GM19023 (cell line): ENCODE results near the gene SARDH.

Source experiments
- ATAC-seq: cut with Tn5 transposase; IDR thresholded peaks from one replicate; pipeline ENCODE4 v1.9.1; 2021; ENCODE audit warnings: mild to moderate bottlenecking, moderate library complexity; ENCODE audit not compliant: unreplicated experiment

The SARDH gene

GRCh38 chr9:133653638-133654037 is 84.5 kb downstream of the SARDH start:
- no peak for ATAC-seq

- no peak for ATAC-seq
Observed at GRCh38 chr9:133650026-133650425, 88.1 kb downstream of the SARDH start.

GRCh38 chr9:133649194-133649593 is 89.0 kb downstream of the SARDH start:
- no peak for ATAC-seq

- ATAC-seq, result no peak
Observed at GRCh38 chr9:133647765-133648469, 90.2 kb downstream of the SARDH start.

- ATAC-seq, result no peak
Observed at GRCh38 chr9:133647148-133647547, 91.0 kb downstream of the SARDH start.

GRCh38 chr9:133645021-133645765 is 93.0 kb downstream of the SARDH start:
- no peak for ATAC-seq

GRCh38 chr9:133643978-133644760 is 94.0 kb downstream of the SARDH start:
- no peak for ATAC-seq

GRCh38 chr9:133643362-133643755 is 94.8 kb downstream of the SARDH start:
- no peak for ATAC-seq

- no peak for ATAC-seq
Observed at GRCh38 chr9:133642708-133643361, 95.3 kb downstream of the SARDH start.

GRCh38 chr9:133641861-133642595 is 96.1 kb downstream of the SARDH start:
- no peak for ATAC-seq

GRCh38 chr9:133641396-133641655 is 96.8 kb downstream of the SARDH start:
- ATAC-seq, result no peak

GRCh38 chr9:133640580-133641395 is 97.4 kb downstream of the SARDH start:
- ATAC-seq, result no peak

- ATAC-seq, result no peak
Observed at GRCh38 chr9:133640160-133640559, 98.0 kb downstream of the SARDH start.

GRCh38 chr9:133639613-133640012 is 98.5 kb downstream of the SARDH start:
- ATAC-seq, result no peak

GRCh38 chr9:133638711-133639110 is 99.4 kb downstream of the SARDH start:
- no peak for ATAC-seq

- ATAC-seq, result no peak
Observed at GRCh38 chr9:133638076-133638475, 100.1 kb downstream of the SARDH start.

GRCh38 chr9:133637451-133638055 is 100.6 kb downstream of the SARDH start:
- no peak for ATAC-seq

GRCh38 chr9:133636902-133637301 is 101.2 kb downstream of the SARDH start:
- no peak for ATAC-seq
